ENCODE data around the gene GPC6.

GRCh38 chr13:94243551-94243950 is 1016.9 kb downstream of the GPC6 start:
- TF ChIP-seq CTCF (IDR thresholded peaks at IDR 0.05) (no peak), POLR2AphosphoS5 (IDR thresholded peaks at IDR 0.05) (no peak), POLR2A (IDR thresholded peaks at IDR 0.05) (no peak)
